ENCODE measurements around the gene C1orf21.

Gene C1orf21

GRCh38 chr1:184445997-184446396, 59.2 kb downstream of the C1orf21 start:
- DNase-seq (ENCODE audit: low read depth in 2 of 2) = no peak

- no peak for DNase-seq (ENCODE audit: low read depth in 2 of 2)
These were observed 60.9 kb downstream of the C1orf21 start for GRCh38 chr1:184447651-184448185.

DNA sequence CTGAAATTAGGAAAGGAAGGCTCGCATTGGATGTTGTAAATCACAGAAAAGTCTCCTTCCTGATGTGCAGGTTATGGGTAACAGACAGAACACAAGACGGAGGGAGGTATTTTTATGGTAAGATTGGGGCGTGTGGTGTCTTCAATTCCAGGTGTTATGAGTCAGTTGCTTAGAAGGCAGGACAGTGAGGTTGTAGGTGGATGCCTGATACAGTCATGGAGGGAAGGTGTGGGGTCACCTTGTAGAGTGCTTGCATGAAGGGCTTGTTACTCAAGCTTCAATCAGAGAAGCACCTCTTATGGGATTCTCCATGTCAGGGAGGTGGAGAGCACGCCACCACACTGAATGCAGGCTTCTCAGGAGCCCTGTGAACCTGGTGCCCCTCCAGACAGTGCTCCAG, 63.1 kb downstream of the C1orf21 start:
- no peak for DNase-seq (ENCODE audit: low read depth in 2 of 2)

DNA sequence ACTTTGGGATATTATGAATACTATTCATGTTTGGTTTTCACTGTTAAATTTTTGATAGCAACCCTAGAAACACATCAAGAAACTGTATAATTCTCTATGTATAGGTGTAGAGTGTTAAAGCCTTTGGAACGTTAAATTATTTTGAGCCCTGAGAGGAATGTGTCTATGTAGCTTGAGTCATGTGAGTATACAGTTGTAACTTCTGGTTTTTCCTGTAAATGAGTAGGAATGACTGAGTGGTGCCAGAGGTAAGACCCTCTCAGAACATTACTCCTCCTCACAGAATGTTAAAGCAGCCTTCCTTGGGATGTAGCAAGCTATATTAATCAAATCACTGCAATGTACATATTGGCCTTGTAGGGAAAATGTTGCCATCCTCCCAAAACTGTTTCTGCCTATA, 69.0 kb downstream of the C1orf21 start:
- no peak for DNase-seq (ENCODE audit: low read depth in 2 of 2)

- DNase-seq (ENCODE audit: low read depth in 2 of 2) = no peak
These were observed 69.4 kb downstream of the C1orf21 start for GRCh38 chr1:184456189-184456588.

DNA sequence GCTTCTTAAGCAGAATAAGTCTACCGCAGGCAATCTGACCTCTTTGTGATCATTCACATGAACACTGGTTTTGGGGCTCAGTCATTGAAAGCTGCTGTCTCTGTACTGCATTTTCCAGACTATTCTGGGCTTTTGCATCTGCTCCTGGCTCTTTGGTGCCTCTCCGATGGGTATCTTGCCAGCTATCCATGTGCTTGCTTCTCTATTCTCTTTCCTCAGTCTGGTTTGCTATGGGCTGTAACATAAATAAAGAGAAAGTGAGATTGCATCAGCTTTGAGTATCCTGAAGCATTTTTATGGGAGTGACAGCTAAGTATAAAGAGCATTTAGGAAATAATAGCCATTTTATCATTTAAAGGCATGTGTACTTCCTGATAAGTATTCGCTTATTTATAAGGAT, 70.7 kb downstream of the C1orf21 start:
- DNase-seq (ENCODE audit: low read depth in 2 of 2) = no peak

GRCh38 chr1:184461321-184461720, 74.5 kb downstream of the C1orf21 start:
- no peak for DNase-seq (ENCODE audit: low read depth in 2 of 2)

- no peak for DNase-seq (ENCODE audit: low read depth in 2 of 2)
These were observed 75.3 kb downstream of the C1orf21 start for GRCh38 chr1:184462155-184462554.

DNA sequence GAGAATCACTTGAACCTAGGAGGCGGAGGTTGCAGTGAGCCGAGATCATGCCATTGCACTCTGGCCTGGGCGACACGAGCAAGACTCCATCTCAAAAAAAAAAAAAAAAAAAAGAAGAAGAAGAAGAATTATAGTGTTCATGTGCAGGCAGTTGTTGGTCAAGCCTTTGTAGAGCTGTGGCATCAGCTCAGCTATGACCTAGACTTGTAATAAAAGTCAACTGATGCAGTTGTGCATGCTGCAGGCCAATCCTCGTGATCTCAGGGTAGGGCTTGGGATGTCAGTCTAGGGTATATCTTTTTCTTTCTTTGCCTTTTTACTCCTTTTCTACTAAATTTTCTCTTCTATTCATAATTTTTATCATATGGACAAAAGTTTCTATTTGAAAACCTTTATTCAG, 76.2 kb downstream of the C1orf21 start:
- DNase-seq (ENCODE audit: low read depth in 2 of 2) = no peak

- DNase-seq (ENCODE audit: low read depth in 2 of 2) = no peak
These were observed 76.9 kb downstream of the C1orf21 start for GRCh38 chr1:184463680-184464079.

GRCh38 chr1:184464757-184465156, 77.9 kb downstream of the C1orf21 start:
- no peak for DNase-seq (ENCODE audit: low read depth in 2 of 2)

GRCh38 chr1:184465489-184466146, 78.8 kb downstream of the C1orf21 start:
- no peak for DNase-seq (ENCODE audit: low read depth in 2 of 2)

DNA sequence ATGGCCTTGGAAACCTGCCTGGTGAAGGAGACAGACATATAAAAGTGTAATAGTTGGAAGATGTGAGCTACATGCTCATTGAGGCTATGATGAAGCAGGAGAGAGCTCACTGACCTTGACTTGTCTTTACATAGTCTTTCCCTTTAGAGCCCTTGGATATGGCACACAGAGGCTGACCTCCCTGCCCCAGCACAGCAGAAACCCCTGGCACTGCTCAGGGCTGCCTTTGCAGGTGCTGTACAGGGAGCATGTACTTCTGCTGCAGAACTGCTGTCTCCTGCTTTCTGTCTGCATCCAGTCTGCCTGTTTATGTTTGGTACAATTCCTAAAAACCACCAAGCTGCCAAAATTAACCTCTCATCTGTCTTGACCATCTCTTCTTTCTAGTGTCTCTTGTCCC, 80.5 kb downstream of the C1orf21 start:
- no peak for DNase-seq (ENCODE audit: low read depth in 2 of 2)

- no peak for DNase-seq (ENCODE audit: low read depth in 2 of 2)
These were observed 82.6 kb downstream of the C1orf21 start for GRCh38 chr1:184469396-184469795.

DNA sequence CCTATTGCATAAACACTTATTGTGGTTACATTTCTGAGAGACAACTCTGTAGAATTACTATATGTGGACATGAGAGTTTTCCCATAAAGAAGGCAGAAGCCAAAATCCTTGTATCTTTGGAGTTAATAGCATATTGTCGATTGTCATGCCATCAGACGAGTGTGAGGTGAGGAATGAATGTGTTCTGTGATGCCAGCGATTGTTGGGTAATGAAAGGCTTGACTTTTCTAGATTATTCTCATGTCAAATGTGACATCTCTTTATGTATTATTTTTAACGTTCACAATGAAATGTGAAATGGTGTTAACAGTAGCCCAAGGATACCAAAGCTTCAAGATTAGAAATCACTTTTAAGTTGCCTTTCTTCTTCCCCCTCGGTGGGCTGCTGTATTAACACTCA, 84.9 kb downstream of the C1orf21 start:
- DNase-seq (ENCODE audit: low read depth in 2 of 2) = no peak

- no peak for DNase-seq (ENCODE audit: low read depth in 2 of 2)
These were observed 85.3 kb downstream of the C1orf21 start for GRCh38 chr1:184472136-184472535.

DNA sequence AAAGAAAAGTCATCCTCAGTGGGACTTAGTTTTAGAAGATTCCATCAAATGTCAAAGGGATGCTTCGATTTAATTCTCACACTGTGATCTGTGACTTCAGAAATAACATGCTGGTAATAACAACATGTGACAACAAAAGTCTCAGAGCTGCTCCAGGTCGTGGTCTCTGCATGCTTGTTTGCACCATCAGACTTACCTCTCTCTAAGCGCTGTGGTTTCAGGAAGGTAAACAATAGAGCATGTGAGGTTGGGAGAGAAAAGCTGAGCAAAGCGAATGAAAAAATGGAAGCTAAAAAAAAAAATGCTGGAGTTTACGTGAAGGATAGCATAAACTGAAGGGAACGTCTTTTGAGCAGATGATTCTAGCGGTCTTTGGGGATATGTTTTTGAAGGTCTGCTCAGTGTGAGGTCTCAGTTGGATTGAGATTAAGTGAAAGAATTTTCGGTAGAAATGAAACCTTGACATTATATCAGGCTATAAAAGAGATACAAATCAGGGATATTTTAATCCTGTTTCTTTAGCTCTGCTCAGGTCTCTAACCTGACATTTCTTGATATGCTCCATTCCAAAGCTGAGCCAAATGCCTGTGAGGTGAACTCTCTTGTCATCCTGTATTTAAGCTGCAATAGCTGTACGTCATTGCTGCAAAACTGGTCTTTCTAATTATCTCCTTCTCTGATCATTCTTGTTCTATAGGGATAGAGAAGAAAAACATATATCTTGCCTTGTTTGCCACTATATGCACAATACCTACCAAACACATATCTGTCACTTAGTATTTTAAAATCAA, 86.5 kb downstream of the C1orf21 start:
- no peak for DNase-seq (ENCODE audit: low read depth in 2 of 2)

- no peak for DNase-seq (ENCODE audit: low read depth in 2 of 2)
These were observed 89.4 kb downstream of the C1orf21 start for GRCh38 chr1:184476187-184476586.

GRCh38 chr1:184479435-184480167, 92.8 kb downstream of the C1orf21 start:
- DNase-seq (ENCODE audit: low read depth in 2 of 2) = no peak

GRCh38 chr1:184480736-184481135, 93.9 kb downstream of the C1orf21 start:
- DNase-seq (ENCODE audit: low read depth in 2 of 2) = no peak

GRCh38 chr1:184482136-184482535, 95.3 kb downstream of the C1orf21 start:
- no peak for DNase-seq (ENCODE audit: low read depth in 2 of 2)

GRCh38 chr1:184483101-184483683, 96.4 kb downstream of the C1orf21 start:
- DNase-seq (ENCODE audit: low read depth in 2 of 2) = no peak
